Lower lobe of right lung (tissue), 2 donors: ENCODE measurements around the gene SDK1. TPM values are rescaled to one million over a fixed set of nuclear protein-coding genes. Genes with fewer than 3 reads are reported as not detected.

ENCODE experiments used
- ATAC-seq, 2 donors: fragments of 200-7000 bp; cut with Tn5 transposase; one replicate each; pipeline ENCODE4 v1.9.1; 2020 to 2022; ENCODE audit warnings: mild to moderate bottlenecking in 2 of 2, moderate library complexity in 2 of 2
- DNase-seq: peaks from one replicate; pipeline ENCODE4 v3.0.0-alpha.2; 2020
- H3K27ac ChIP-seq: fragments of 200-600 bp; one replicate; pipeline ENCODE4 v1.8.0; 2022
- H3K27me3 ChIP-seq: fragments of 200-600 bp; one replicate; pipeline ENCODE4 v1.8.0; 2022; ENCODE audit warnings: low read depth
- H3K36me3 ChIP-seq: fragments of 200-600 bp; one replicate; pipeline ENCODE4 v1.8.0; 2022; ENCODE audit warnings: mild to moderate bottlenecking
- H3K4me1 ChIP-seq: fragments of 200-600 bp; one replicate; pipeline ENCODE4 v1.8.0; 2022
- H3K4me3 ChIP-seq: fragments of 200-600 bp; one replicate; pipeline ENCODE4 v1.8.0; 2022; ENCODE audit warnings: mild to moderate bottlenecking
- H3K9me3 ChIP-seq: fragments of 200-600 bp; one replicate; pipeline ENCODE4 v1.8.0; 2022
- CTCF ChIP-seq: fragments of 200-600 bp; IDR thresholded peaks from one replicate; pipeline ENCODE4 v1.8.0; 2022; ENCODE audit warnings: antibody characterized with exemption, mild to moderate bottlenecking
- intact Hi-C: fragments of 100-400 bp; cut with DNase I; formaldehyde crosslinking; loops from one replicate; pipeline ENCODE4 v1.11.0; 2022
- total RNA-seq: library from RNA; stranded (reverse); fragmentation: NEBNext Ultra II Directional; extraction: Animal tissue kit (Norgen Biotek cat#: 25700); gene quantifications from one replicate; pipeline ENCODE4 v1.2.1, GENCODE V29; 2021
- donor health status: DM: no; HTN: yes; CAD: no; lungs with severe emphysema.

SDK1 gene
- total RNA-seq, 1 donor from 2014 or later, result 10.0 TPM

- Histone ChIP-seq H3K9me3 (no peaks in the 10 kb centered on the region), H3K4me1 (no peaks in the 10 kb centered on the region), H3K36me3 (no peaks in the 10 kb centered on the region), H3K27me3 (no peaks in the 10 kb centered on the region), H3K4me3 (no peak overlapping the region), H3K27ac (no peak overlapping the region)
- ATAC-seq (no peak), DNase-seq (no peak)
- intact Hi-C loops, result no loop called here
- TF ChIP-seq CTCF, result no peak
Observed at GRCh38 chr7:4045450-4045849, 744.4 kb downstream of the SDK1 start.

- no peak for TF ChIP-seq CTCF
- no peaks in the 10 kb centered on the region for H3K9me3 ChIP-seq
- H3K36me3 ChIP-seq, result no peaks in the 10 kb centered on the region
- no peaks in the 10 kb centered on the region for H3K27me3 ChIP-seq
- intact Hi-C loops, result no loop called here
- H3K4me3 ChIP-seq, result no peak overlapping the region
- no peaks in the 10 kb centered on the region for H3K4me1 ChIP-seq
- no peak overlapping the region for H3K27ac ChIP-seq
- ATAC-seq (no peak), DNase-seq (no peak)
Observed at GRCh38 chr7:4045975-4046374, 744.9 kb downstream of the SDK1 start.

- DNase-seq, result no peak
- ATAC-seq, result no peak
- TF ChIP-seq CTCF, result no peak
- H3K4me3 ChIP-seq, result no peak overlapping the region
- no peaks in the 10 kb centered on the region for H3K9me3 ChIP-seq
- H3K36me3 ChIP-seq, result no peaks in the 10 kb centered on the region
- intact Hi-C loops, result no loop called here
- no peak overlapping the region for H3K27ac ChIP-seq
- H3K4me1 ChIP-seq, result no peaks in the 10 kb centered on the region
- H3K27me3 ChIP-seq, result no peaks in the 10 kb centered on the region
Observed at GRCh38 chr7:4048336-4048735, 747.3 kb downstream of the SDK1 start.

GRCh38 chr7:4049202-4049601, 748.1 kb downstream of the SDK1 start:
- H3K27ac ChIP-seq, result no peak overlapping the region
- no peaks in the 10 kb centered on the region for H3K9me3 ChIP-seq
- H3K4me3 ChIP-seq, result no peak overlapping the region
- no peaks in the 10 kb centered on the region for H3K27me3 ChIP-seq
- H3K36me3 ChIP-seq, result no peaks in the 10 kb centered on the region
- ATAC-seq (no peak), DNase-seq (no peak)
- H3K4me1 ChIP-seq, result no peaks in the 10 kb centered on the region
- TF ChIP-seq CTCF, result no peak
- intact Hi-C loops, result no loop called here

GRCh38 chr7:4050126-4050660, 749.1 kb downstream of the SDK1 start:
- intact Hi-C loops, result no loop called here
- no peak for DNase-seq
- Histone ChIP-seq H3K36me3 (no peaks in the 10 kb centered on the region), H3K27ac (no peak overlapping the region), H3K4me1 (no peaks in the 10 kb centered on the region), H3K4me3 (no peak overlapping the region), H3K27me3 (no peaks in the 10 kb centered on the region), H3K9me3 (no peaks in the 10 kb centered on the region)
- TF ChIP-seq CTCF, result no peak
- no peak for ATAC-seq

GRCh38 chr7:4051696-4052095, 750.6 kb downstream of the SDK1 start:
- intact Hi-C loops, result no loop called here
- TF ChIP-seq CTCF, result no peak
- H3K9me3 ChIP-seq, result no peaks in the 10 kb centered on the region
- no peak overlapping the region for H3K27ac ChIP-seq
- no peak for DNase-seq
- H3K4me1 ChIP-seq, result no peaks in the 10 kb centered on the region
- ATAC-seq, result no peak
- no peaks in the 10 kb centered on the region for H3K36me3 ChIP-seq
- H3K4me3 ChIP-seq, result no peak overlapping the region
- H3K27me3 ChIP-seq, result no peaks in the 10 kb centered on the region
